Endothelial cell (in vitro differentiated cells): Measurements from ENCODE around the gene YRDC. TPM values are rescaled to one million over a fixed set of nuclear protein-coding genes. Genes with fewer than 3 reads are reported as not detected.

Experiments
- DNase-seq: peaks from one replicate; pipeline ENCODE4 v3.0.0; 2021; ENCODE audit warnings: low spot score
- H3K27ac Mint-ChIP-seq: one replicate; pipeline ENCODE4 v1.8.0; 2021; ENCODE audit warnings: mixed read lengths, inconsistent platforms; ENCODE audit not compliant: unreplicated experiment
- H3K27me3 Mint-ChIP-seq: one replicate; pipeline ENCODE4 v1.8.0; 2021; ENCODE audit warnings: mild to moderate bottlenecking, moderate library complexity, mixed read lengths, inconsistent platforms; ENCODE audit not compliant: unreplicated experiment
- H3K36me3 Mint-ChIP-seq: one replicate; pipeline ENCODE4 v1.8.0; 2021; ENCODE audit warnings: mild to moderate bottlenecking, low read depth, mixed read lengths, inconsistent platforms; ENCODE audit not compliant: unreplicated experiment
- H3K4me1 Mint-ChIP-seq: one replicate; pipeline ENCODE4 v1.8.0; 2021; ENCODE audit warnings: mild to moderate bottlenecking, mixed read lengths, inconsistent platforms; ENCODE audit not compliant: unreplicated experiment
- H3K4me3 Mint-ChIP-seq: one replicate; pipeline ENCODE4 v1.8.0; 2021; ENCODE audit warnings: mild to moderate bottlenecking, mixed read lengths, inconsistent platforms; ENCODE audit not compliant: unreplicated experiment
- H3K9me3 Mint-ChIP-seq: one replicate; pipeline ENCODE4 v1.8.0; 2021; ENCODE audit warnings: mixed read lengths, inconsistent platforms; ENCODE audit not compliant: unreplicated experiment
- CTCF ChIP-seq: fragments of 200-600 bp; sonication (generic); IDR thresholded peaks from one replicate; pipeline ENCODE4 v1.5.0; 2021; ENCODE audit warnings: antibody characterized with exemption; ENCODE audit not compliant: unreplicated experiment
- total RNA-seq: library from RNA; stranded (reverse); fragmentation: NEBNext Ultra II Directional; extraction: Animal tissue kit (Norgen Biotek cat#: 25700); gene quantifications from one replicate; pipeline ENCODE4 v1.2.1, GENCODE V29; 2021; ENCODE audit not compliant: unreplicated experiment

YRDC gene
- total RNA-seq, 1 donor from 2014 or later = 11.9 TPM

GRCh38 chr1:37767488-37767887, 40.5 kb downstream of the YRDC start:
- DNase-seq = no peak
- H3K27ac Mint-ChIP-seq = no peak overlapping the region
- no peak overlapping the region for H3K4me3 Mint-ChIP-seq
- H3K9me3 Mint-ChIP-seq = no peaks in the 10 kb centered on the region
- TF ChIP-seq CTCF = no peak
- H3K36me3 Mint-ChIP-seq = peaks cover 4% of the 10 kb centered on the region
- peaks cover 19% of the 10 kb centered on the region for H3K4me1 Mint-ChIP-seq
- peaks cover 28% of the 10 kb centered on the region for H3K27me3 Mint-ChIP-seq

DNA sequence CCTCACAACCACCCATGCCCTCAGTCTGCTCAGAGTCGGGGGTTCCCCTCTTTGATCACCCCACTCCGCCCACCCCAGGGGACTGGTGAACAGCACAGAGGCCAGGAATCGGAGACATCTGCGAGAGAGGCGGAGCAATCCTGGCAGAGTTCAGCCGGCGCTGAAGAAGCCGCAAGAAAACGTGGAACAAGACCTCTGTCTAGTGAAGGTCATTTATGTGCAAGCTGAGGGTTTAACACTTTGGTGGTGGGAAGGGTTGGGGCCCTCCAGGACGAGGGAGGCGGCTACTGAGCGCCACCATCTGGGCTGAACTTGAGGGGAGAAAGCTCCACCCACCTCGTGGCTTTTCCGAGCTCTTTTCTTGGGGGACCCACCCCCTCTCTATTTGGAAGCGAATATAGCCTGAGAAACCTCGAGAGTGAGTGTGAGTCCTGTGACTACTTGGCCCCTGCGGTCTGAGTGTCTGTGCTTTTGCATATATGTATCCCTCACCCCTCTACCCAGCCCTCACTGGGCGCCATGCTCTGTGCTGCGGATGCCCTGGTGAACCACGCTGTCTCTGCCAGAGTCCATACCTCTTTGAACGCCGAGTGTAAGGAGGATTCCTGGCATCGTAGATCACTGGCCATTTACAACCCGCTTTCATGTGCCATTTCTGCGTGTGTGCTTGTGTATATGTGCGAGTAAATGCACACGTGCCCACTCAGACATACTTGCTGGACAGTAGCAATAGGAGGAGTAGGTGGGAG, 41.9 kb downstream of the YRDC start:
- no peak overlapping the region for H3K27ac Mint-ChIP-seq
- no peaks in the 10 kb centered on the region for H3K9me3 Mint-ChIP-seq
- H3K4me3 Mint-ChIP-seq = no peak overlapping the region
- H3K4me1 Mint-ChIP-seq = peaks cover 19% of the 10 kb centered on the region
- TF ChIP-seq CTCF = no peak
- H3K27me3 Mint-ChIP-seq = peaks cover 31% of the 10 kb centered on the region
- peaks cover 4% of the 10 kb centered on the region for H3K36me3 Mint-ChIP-seq
- no peak for DNase-seq

DNA sequence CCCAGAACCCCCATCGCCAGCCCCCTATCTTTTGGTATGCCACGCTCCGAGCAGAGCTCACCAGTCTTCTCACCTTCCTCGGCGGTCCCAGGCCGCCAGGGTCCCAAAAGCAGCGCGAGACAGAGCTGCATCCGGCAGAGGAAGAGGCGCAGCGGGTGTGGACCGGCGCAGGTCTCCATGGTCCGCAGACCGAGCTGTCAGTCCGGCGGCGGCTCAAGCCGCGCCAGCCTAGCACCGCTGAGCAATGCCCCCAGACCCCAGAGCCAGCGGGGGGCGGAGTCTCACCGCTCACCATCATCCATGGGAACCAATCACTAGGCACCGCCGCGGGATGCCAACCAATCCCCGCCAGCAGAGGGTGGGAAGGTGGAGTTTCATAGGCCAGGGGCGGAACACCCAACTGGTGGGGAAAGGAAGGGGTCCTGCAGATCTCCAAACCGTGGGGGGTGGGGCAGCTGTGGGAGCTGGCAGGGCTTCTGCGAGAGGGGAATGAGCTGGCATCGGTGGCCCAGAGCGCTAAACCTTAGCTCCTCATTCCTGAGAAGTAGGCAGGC, 43.0 kb downstream of the YRDC start, which contains the start of gene EPHA10:
EPHA10 (minus strand) TSS at position 233 of the 554 bp plus-strand sequence; CDS start at position 179, 54 bp downstream.
- Mint-ChIP-seq H3K4me1 (peaks cover 19% of the 10 kb centered on the region), H3K4me3 (no peak within 1 kb of the TSS), H3K36me3 (peaks cover 4% of the 10 kb centered on the region), H3K27me3 (peaks cover 33% of the 10 kb centered on the region), H3K9me3 (no peaks in the 10 kb centered on the region), H3K27ac (no peak within 1 kb of the TSS)
- DNase-seq = peak; percentile 16
- TF ChIP-seq CTCF = no peak

- Mint-ChIP-seq H3K9me3 (no peaks in the 10 kb centered on the region), H3K4me1 (peaks cover 19% of the 10 kb centered on the region), H3K4me3 (no peak overlapping the region), H3K36me3 (peaks cover 4% of the 10 kb centered on the region), H3K27me3 (peaks cover 33% of the 10 kb centered on the region), H3K27ac (no peak overlapping the region)
- no peak for TF ChIP-seq CTCF
- DNase-seq = peak; percentile 84
Observed at GRCh38 chr1:37764414-37764825, 43.6 kb downstream of the YRDC start.

GRCh38 chr1:37763791-37764413, 44.1 kb downstream of the YRDC start:
- H3K36me3 Mint-ChIP-seq = peaks cover 4% of the 10 kb centered on the region
- H3K4me3 Mint-ChIP-seq = no peak overlapping the region
- no peak for TF ChIP-seq CTCF
- H3K27ac Mint-ChIP-seq = no peak overlapping the region
- peaks cover 33% of the 10 kb centered on the region for H3K27me3 Mint-ChIP-seq
- peaks cover 19% of the 10 kb centered on the region for H3K4me1 Mint-ChIP-seq
- H3K9me3 Mint-ChIP-seq = no peaks in the 10 kb centered on the region
- no peak for DNase-seq
